Stimulated activated CD4-positive, alpha-beta T cell treated with anti-CD3 and anti-CD28 coated beads, TNF-alpha, amount 100 ng/mL, for 48 hours (primary cell): Measurements from ENCODE around the gene GLRX3.

Experiments
- DNase-seq, 3 donors: peaks; one replicate each; pipeline ENCODE4 v3.0.0-alpha.2; 2020; ENCODE audit warnings: low read depth in 3 of 3

Gene GLRX3

GRCh38 chr10:130137659-130138478 lies 1.7 kb downstream of the GLRX3 start:
- DNase-seq: no peak

GRCh38 chr10:130138479-130138866 lies 2.3 kb downstream of the GLRX3 start:
- peak in 1 of 3 donors; percentile 16 for DNase-seq

DNA sequence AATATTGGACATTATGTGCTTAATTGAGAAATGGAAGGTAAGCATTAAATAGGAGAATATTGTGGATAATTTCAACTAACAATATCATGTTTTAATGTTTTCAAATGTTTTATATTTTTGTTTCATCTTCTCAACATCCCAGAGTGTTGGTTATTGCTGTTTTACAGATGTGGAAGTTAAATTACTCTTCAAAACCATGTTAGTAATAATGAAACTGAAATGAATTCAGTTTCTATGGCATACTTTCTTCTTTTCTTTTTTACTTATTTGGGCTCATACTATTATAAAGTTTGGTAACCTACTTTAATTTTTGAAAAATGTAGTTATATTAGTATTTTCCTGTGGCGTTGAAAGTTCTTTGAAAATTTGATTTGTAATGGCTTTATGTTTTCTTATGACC lies 4.2 kb downstream of the GLRX3 start:
- no peak for DNase-seq

DNA sequence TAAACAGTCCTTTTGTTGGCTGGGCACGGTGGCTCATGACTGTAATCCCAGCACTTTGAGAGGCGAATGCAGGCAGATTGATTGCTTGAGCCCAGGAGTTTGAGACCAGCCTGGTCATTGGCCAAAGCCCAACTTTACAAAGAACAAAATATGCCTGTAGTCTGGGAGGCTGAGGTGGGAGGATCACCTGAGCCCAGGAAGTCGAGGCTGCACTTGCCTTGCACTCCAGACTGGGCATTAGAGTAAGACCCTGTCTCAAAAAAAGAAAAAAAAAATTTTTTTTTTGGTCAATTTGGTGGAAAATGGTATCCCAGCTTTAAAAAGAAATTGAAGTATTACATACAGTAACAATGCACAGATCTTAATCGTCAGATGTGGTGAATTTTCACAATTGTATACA lies 4.8 kb downstream of the GLRX3 start:
- DNase-seq: no peak

GRCh38 chr10:130141460-130141859 lies 5.3 kb downstream of the GLRX3 start:
- no peak for DNase-seq

GRCh38 chr10:130141878-130142277 lies 5.7 kb downstream of the GLRX3 start:
- no peak for DNase-seq

GRCh38 chr10:130146042-130146441 lies 9.9 kb downstream of the GLRX3 start:
- no peak for DNase-seq

DNA sequence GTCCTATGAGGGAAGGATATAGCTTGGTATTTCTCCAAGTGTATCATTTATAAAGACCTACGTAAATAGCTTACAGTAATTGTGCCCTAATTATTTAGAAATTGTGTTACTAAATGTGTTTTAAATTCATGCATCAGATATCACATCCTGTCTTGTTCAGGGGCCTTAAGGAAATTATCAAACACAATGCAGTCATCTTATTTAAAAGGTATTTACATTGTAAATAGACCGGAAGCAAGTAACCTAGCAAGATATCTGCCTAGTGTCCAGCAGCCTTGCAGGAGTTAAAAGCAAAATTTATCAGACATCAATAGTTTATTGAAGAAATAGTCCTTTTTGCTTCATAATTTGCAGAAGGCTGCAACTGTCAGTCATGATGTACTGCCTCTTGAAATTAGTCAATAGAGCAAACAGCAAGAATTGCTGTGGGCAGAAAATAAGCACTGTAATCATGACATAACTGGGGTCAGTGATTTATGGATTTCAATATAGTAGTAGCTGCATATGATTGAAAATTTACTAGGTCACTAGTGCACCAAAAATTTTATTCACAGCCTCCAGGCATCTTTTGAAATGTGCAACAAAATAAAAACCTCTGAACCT lies 23.1 kb downstream of the GLRX3 start:
- no peak for DNase-seq

DNA sequence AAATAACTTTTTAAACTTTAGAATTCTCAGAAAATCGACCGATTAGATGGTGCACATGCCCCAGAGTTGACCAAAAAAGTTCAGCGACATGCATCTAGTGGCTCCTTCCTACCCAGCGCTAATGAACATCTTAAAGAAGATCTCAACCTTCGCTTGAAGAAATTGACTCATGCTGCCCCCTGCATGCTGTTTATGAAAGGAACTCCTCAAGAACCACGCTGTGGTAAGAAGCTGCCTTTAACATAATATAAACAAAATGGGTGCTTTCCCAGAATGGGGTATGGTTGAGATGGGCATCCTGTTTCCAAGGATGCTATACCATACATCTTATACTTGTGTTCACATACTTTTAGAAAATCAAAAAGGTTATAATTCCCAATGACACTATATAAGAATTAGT lies 24.6 kb downstream of the GLRX3 start:
- DNase-seq: no peak

- DNase-seq: no peak
Observed at GRCh38 chr10:130161331-130161730, 25.1 kb downstream of the GLRX3 start.

GRCh38 chr10:130167193-130167592 lies 31.0 kb downstream of the GLRX3 start:
- DNase-seq: no peak

DNA sequence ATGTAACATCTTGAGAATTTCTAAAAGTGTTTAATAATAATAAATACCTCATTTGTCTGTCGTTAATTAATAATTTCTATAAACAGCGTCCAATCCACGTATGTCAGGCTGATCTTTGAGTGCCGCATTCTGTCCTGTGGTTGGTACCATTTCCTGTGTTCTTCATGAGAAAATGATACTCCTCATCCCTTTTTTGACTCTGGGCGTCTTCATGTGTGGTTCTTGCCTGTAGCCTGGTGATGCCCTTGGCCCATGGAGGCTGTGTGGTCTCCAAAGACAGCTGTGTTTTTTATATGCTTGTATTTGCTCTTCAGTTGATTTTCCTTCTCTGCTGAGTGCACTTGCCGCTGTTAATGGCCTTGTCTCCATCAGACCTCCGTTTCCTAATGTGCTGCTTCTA lies 31.5 kb downstream of the GLRX3 start:
- DNase-seq: no peak

- DNase-seq: no peak
Observed at GRCh38 chr10:130169136-130169859, 33.1 kb downstream of the GLRX3 start.

- DNase-seq: no peak
Observed at GRCh38 chr10:130171196-130171595, 35.0 kb downstream of the GLRX3 start.

DNA sequence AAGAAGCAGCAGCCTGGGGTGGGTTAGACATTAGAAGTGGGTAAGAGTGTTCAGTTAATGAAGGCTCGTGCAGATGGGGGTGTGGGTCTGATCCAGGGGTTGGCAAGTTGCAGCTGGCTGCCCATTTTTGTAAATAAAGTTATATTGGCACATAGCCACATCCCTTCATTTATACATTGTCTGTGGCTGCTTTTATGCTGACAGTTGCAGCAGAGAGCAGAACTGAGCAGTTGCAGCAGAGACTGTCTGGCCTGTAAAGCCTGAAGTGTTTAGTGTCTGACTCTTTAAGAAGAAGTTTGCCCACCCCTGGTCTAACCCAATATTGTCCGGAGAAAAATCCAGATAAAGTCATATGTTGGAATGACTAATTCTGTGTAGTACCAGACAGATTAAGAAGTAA lies 38.1 kb downstream of the GLRX3 start:
- DNase-seq: no peak

DNA sequence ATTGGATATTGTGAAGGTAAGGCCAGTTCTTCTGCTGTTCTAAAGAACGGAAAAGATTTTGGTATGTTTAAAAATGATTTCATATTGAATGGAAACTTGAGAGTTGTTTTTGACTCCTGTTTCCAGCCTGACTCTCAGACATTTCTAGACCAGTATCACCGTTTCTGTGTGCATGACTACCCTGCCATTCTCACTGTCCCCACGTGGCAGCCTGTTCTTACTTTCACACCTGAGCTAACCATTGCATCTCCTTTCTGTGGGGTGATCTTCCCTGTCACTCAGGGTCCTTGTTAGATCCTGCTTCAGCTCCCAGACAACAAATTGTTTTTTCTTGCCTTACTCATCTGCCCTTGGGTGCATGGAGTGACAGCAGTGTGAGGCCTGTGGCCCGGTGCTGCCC lies 38.9 kb downstream of the GLRX3 start:
- no peak for DNase-seq

- DNase-seq: no peak
Observed at GRCh38 chr10:130177250-130177649, 41.1 kb downstream of the GLRX3 start.

DNA sequence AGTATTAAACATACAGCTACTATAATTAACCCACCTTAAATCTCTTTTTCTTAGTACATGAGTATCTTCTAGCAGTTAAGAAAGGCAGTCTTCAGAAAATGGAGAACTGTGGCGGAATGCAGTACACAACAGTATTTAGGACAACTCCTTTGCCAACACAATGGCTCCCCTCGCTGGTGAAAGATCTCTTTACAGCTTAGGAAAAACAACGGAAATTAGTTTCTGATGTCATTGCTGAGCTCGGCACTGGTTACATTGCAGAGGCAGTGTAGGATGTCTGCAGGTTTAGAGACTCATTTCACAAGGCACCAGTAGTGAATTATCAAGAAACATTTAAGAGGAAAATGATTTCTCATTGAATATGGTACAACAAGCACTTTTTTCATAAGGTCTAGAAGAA lies 43.4 kb downstream of the GLRX3 start:
- DNase-seq: peak; percentile 16 to 21 (median 20)

- DNase-seq: no peak
Observed at GRCh38 chr10:130180416-130180815, 44.2 kb downstream of the GLRX3 start.

- DNase-seq: no peak
Observed at GRCh38 chr10:130181858-130182257, 45.7 kb downstream of the GLRX3 start.

DNA sequence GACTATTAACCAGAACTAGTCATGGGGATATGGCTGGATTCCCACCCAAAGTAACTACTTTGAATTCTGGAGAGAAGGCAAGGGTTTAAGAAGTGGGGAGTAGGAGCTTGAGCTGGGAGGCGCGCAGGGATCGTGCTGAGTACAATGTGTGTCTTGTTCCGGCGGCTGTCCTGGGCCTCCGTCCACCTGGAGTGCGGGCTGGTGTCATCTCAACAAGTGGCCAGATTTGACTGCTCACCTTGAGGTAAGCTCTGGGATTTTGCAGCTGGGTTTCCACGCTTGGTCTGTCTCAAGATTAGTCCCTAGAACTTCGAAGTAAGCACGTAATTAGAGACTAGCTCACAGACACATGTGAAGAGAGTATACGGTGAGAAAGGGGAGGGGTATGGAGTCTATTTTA lies 49.4 kb downstream of the GLRX3 start:
- DNase-seq: no peak

GRCh38 chr10:130188195-130189175 lies 52.3 kb downstream of the GLRX3 start:
- DNase-seq: no peak
